Inflammatory macrophage treated with lipopolysaccharide for 1 hour (primary cell): Measurements from ENCODE around the gene SPTB.

Experiments used
- DNase-seq, 2 donors: peaks; one replicate each; pipeline ENCODE4 v3.0.0-alpha.2; 2020 to 2022

Gene SPTB

GRCh38 chr14:64743061-64743460, 136.6 kb downstream of the SPTB start:
- no peak for DNase-seq

GRCh38 chr14:64741961-64742360, 137.7 kb downstream of the SPTB start:
- no peak for DNase-seq

GRCh38 chr14:64741200-64741599, 138.5 kb downstream of the SPTB start:
- no peak for DNase-seq

GRCh38 chr14:64738281-64738804, 141.4 kb downstream of the SPTB start:
- no peak for DNase-seq

- DNase-seq = no peak
Observed at GRCh38 chr14:64737391-64738280, 142.1 kb downstream of the SPTB start.

GRCh38 chr14:64736271-64737169, 143.2 kb downstream of the SPTB start:
- no peak for DNase-seq

GRCh38 chr14:64734990-64735389, 144.7 kb downstream of the SPTB start:
- DNase-seq = no peak

GRCh38 chr14:64733899-64734298, 145.8 kb downstream of the SPTB start:
- DNase-seq = no peak

- DNase-seq = no peak
Observed at GRCh38 chr14:64733321-64733720, 146.4 kb downstream of the SPTB start.

- DNase-seq = no peak
Observed at GRCh38 chr14:64732536-64733120, 147.1 kb downstream of the SPTB start.

- no peak for DNase-seq
Observed at GRCh38 chr14:64732066-64732465, 147.6 kb downstream of the SPTB start.

GRCh38 chr14:64731141-64731581, 148.5 kb downstream of the SPTB start:
- DNase-seq = no peak

- DNase-seq = no peak
Observed at GRCh38 chr14:64730681-64731080, 149.0 kb downstream of the SPTB start.

GRCh38 chr14:64730061-64730440, 149.7 kb downstream of the SPTB start:
- DNase-seq = no peak

- DNase-seq = no peak
Observed at GRCh38 chr14:64729386-64730060, 150.2 kb downstream of the SPTB start.

- DNase-seq = no peak
Observed at GRCh38 chr14:64728856-64729255, 150.9 kb downstream of the SPTB start.

GRCh38 chr14:64728106-64728505, 151.6 kb downstream of the SPTB start:
- DNase-seq = no peak

- no peak for DNase-seq
Observed at GRCh38 chr14:64727551-64728071, 152.1 kb downstream of the SPTB start.

- DNase-seq = no peak
Observed at GRCh38 chr14:64726585-64726890, 153.2 kb downstream of the SPTB start.

GRCh38 chr14:64725879-64726584, 153.7 kb downstream of the SPTB start:
- DNase-seq = no peak

GRCh38 chr14:64725261-64725815, 154.4 kb downstream of the SPTB start:
- DNase-seq = no peak

- no peak for DNase-seq
Observed at GRCh38 chr14:64724578-64724930, 155.2 kb downstream of the SPTB start.
